Measurements from ENCODE around the gene ADSS1. TPM values are rescaled to one million over a fixed set of nuclear protein-coding genes. Genes with fewer than 3 reads are reported as not detected.

ADSS1 gene
- total RNA-seq, 4 donors from 2014 or later: 5.1 to 32.2 (median 8.8) TPM

DNA sequence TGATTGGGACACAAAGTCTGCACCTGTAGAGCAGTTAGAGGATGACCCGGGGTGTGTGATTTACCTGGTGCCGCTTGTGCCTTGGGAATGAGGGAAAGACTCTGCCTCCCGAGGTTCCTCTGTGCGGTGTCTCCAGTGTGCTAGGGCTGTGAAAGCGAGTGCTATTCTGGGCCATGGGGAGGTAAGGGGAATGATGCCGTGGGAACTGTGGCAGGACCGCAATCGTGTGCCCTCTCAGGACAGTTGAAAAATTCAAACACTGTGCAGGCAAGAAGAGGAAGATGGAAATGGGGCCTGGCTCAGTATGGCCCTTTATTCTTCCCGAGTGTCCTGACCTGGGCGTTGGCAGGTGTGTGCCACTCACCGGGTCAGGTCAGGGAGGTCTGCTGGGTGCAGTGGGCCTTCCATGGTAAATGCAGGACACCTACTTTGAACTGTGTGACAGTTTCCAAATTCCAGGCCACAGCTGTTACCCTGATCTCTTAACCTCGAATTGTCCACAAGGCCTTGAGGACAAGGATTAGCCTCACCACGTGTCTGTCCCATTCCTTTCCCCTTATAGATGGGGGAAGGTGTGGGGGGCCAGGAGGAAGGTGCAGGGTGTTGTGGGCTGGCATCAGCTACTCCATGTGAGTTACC lies 30.3 kb downstream of the ADSS1 start:
- no peaks in the 10 kb centered on the region for H3K9me3 ChIP-seq
- peaks cover 0 to 56% (median 23%) of the 10 kb centered on the region in 3 donors for H3K4me1 ChIP-seq
- WGBS, 2 donors (ENCODE audit: low coverage in 1 of 2): 42 to 52% methylated on average over 7 to 10 of the region's 13 CpGs
- H3K27ac ChIP-seq: peak overlapping the region in 3 of 4 donors; percentile 87 to 90 (median 88)
- no peaks in the 10 kb centered on the region for H3K27me3 ChIP-seq
- peaks cover 0 to 47% of the 10 kb centered on the region in 2 donors for H3K36me3 ChIP-seq
- peak overlapping the region in 1 of 2 donors; percentile 86 for H3K4me3 ChIP-seq
- ATAC-seq: no peak
- no peak for TF ChIP-seq POLR2A (IDR thresholded peaks at IDR 0.05)

DNA sequence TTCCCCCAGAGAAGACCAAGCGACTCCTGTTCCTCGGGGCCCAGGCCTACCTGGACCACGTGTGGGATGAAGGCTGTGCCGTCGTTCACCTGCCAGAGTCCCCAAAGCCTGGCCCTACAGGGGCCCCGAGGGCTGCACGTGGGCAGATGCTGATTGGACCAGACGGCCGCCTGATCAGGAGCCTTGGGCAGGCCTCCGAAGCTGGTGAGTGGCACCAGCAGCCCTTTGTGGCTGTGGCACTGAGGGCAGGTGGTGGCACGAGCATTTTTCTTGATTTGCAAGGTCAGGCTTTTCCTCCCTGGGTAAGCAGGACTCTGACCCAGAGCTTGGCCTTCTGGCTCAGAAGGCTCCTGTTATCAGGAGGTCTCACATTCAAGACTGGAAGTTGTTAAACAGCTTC lies 31.6 kb downstream of the ADSS1 start:
- WGBS, 2 donors (ENCODE audit: low coverage in 1 of 2): no CpG with 5 or more reads among the region's 11 CpGs
- TF ChIP-seq, protein P1, sequence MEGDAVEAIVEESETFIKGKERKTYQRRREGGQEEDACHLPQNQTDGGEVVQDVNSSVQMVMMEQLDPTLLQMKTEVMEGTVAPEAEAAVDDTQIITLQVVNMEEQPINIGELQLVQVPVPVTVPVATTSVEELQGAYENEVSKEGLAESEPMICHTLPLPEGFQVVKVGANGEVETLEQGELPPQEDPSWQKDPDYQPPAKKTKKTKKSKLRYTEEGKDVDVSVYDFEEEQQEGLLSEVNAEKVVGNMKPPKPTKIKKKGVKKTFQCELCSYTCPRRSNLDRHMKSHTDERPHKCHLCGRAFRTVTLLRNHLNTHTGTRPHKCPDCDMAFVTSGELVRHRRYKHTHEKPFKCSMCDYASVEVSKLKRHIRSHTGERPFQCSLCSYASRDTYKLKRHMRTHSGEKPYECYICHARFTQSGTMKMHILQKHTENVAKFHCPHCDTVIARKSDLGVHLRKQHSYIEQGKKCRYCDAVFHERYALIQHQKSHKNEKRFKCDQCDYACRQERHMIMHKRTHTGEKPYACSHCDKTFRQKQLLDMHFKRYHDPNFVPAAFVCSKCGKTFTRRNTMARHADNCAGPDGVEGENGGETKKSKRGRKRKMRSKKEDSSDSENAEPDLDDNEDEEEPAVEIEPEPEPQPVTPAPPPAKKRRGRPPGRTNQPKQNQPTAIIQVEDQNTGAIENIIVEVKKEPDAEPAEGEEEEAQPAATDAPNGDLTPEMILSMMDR (IDR thresholded peaks at IDR 0.05): no peak
- no peak for TF ChIP-seq POLR2A (IDR thresholded peaks at IDR 0.05)
- TF ChIP-seq EP300 (IDR thresholded peaks at IDR 0.05): no peak
- no peak for TF ChIP-seq POLR2AphosphoS5 (IDR thresholded peaks at IDR 0.05)
- H3K27ac ChIP-seq: no peak overlapping the region
- H3K4me3 ChIP-seq: no peak overlapping the region
- ATAC-seq: no peak
- no peaks in the 10 kb centered on the region for H3K9me3 ChIP-seq
- H3K4me1 ChIP-seq: peaks cover 0 to 52% (median 23%) of the 10 kb centered on the region in 3 donors
- peaks cover 0 to 60% of the 10 kb centered on the region in 2 donors for H3K36me3 ChIP-seq
- no peaks in the 10 kb centered on the region for H3K27me3 ChIP-seq

- H3K36me3 ChIP-seq: peaks cover 0 to 70% of the 10 kb centered on the region in 2 donors
- ATAC-seq: no peak
- WGBS, 2 donors (ENCODE audit: low coverage in 1 of 2): 40% methylated on average over 2 of the region's 27 CpGs; no CpG with 5 or more reads in 1 of the 2 donors
Measured at GRCh38 chr14:104756477-104757237, 32.6 kb downstream of the ADSS1 start.

DNA sequence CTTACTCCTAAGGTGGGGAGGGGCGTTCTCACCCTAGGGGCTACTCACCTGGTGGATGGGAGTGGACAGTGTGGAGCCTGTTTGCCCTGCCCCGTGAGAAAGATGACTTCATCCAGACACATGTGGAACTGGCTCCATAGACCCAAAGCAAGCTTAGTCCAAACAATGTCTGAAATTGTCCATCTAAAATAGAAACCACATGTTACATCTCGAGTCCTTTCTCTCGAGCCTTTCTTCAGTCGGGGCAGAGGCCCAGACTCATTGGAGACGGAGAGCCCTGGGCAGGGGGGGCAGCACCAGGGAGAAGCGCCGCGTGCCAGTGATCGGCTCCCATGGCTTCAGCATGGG lies 33.2 kb downstream of the ADSS1 start:
- H3K4me3 ChIP-seq: no peak overlapping the region
- no peaks in the 10 kb centered on the region for H3K27me3 ChIP-seq
- no peak overlapping the region for H3K27ac ChIP-seq
- 64% methylated on average over 3 of the region's 10 CpGs; no CpG with 5 or more reads in 1 of the 2 donors for whole genome bisulfite sequencing, 2 donors (ENCODE audit: low coverage in 1 of 2)
- H3K4me1 ChIP-seq: peaks cover 0 to 51% (median 18%) of the 10 kb centered on the region in 3 donors
- no peak for TF ChIP-seq EP300 (IDR thresholded peaks at IDR 0.05)
- ATAC-seq: no peak
- no peaks in the 10 kb centered on the region for H3K9me3 ChIP-seq
- H3K36me3 ChIP-seq: peaks cover 0 to 76% of the 10 kb centered on the region in 2 donors

More at GRCh38 chr14:104756477-104757237, 32.6 kb downstream of the ADSS1 start:
- no peak overlapping the region for H3K27ac ChIP-seq
- H3K9me3 ChIP-seq: no peaks in the 10 kb centered on the region
- no peak overlapping the region for H3K4me3 ChIP-seq
- H3K27me3 ChIP-seq: no peaks in the 10 kb centered on the region
- peaks cover 0 to 56% (median 23%) of the 10 kb centered on the region in 3 donors for H3K4me1 ChIP-seq
- TF ChIP-seq EP300 (IDR thresholded peaks at IDR 0.05): no peak
- TF ChIP-seq POLR2A (IDR thresholded peaks at IDR 0.05): no peak
- TF ChIP-seq, protein P1 (IDR thresholded peaks at IDR 0.05): no peak
- TF ChIP-seq POLR2AphosphoS5 (IDR thresholded peaks at IDR 0.05): no peak

DNA sequence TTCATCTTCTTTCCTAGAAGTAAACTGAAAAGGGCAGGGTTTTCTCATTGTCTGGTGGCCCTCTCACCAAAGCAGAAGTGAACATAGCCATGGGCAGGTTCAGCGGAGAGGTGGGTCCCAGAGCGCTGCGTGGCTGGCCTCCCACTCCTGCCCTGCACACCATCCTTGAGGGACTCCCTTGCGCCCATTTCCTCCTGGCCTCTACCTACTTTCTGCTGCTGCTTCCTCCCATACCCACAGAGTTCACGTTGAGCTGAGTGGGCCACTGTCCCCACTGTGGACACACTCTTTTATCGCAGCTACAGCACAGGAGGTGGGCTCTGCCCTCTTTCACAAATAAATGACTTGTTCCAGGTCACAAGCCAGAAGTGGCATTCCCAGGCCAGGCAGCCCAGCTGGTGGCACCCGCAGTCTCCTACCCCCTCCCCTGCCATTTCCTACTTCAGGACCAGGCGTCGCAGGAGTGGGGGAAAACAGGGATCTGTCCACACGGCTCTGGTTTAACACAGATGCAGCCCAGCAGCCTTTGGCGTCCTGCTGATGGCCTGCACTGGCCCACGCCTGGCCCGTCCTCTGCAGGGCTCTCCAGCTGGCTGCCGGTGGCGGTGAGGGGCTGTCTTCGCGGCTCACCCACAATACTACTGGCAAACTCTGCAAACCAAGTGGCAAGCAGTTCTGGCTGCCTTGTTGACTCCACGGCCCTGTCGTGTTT lies 33.8 kb downstream of the ADSS1 start:
- Histone ChIP-seq H3K36me3 (peaks cover 0 to 81% of the 10 kb centered on the region in 2 donors), H3K27ac (no peak overlapping the region), H3K9me3 (no peaks in the 10 kb centered on the region), H3K27me3 (no peaks in the 10 kb centered on the region), H3K4me3 (no peak overlapping the region), H3K4me1 (peaks cover 0 to 49% (median 17%) of the 10 kb centered on the region in 3 donors)
- ATAC-seq: no peak
- TF ChIP-seq POLR2AphosphoS5 (IDR thresholded peaks at IDR 0.05): no peak
- TF ChIP-seq, protein P1 (IDR thresholded peaks at IDR 0.05): no peak
- no peak for TF ChIP-seq EP300 (IDR thresholded peaks at IDR 0.05)
- no peak for TF ChIP-seq POLR2A (IDR thresholded peaks at IDR 0.05)
- WGBS, 2 donors (ENCODE audit: low coverage in 1 of 2): 76 to 98% methylated on average over 4 to 5 of the region's 19 CpGs
